NCI-H526 (cell line): ENCODE measurements around the gene PNMA6E.

Experiments used
- DNase-seq, 2 experiments: peaks; one replicate each; lab custom pipeline; 2025; lab: John Stamatoyannopoulos, UW

The PNMA6E gene

GRCh38 chrX:153384390-153384789 is 16.8 kb downstream of the PNMA6E start:
- no peak for DNase-seq

- no peak for DNase-seq
Measured at GRCh38 chrX:153382563-153383482, 18.3 kb downstream of the PNMA6E start.

GRCh38 chrX:153381684-153382532 is 19.2 kb downstream of the PNMA6E start:
- peak; percentile 88 to 90 for DNase-seq

GRCh38 chrX:153380691-153381090 is 20.5 kb downstream of the PNMA6E start:
- DNase-seq: no peak

GRCh38 chrX:153379971-153380581 is 21.1 kb downstream of the PNMA6E start:
- DNase-seq: no peak

- DNase-seq: no peak
Measured at GRCh38 chrX:153379508-153379907, 21.6 kb downstream of the PNMA6E start.

GRCh38 chrX:153378607-153379006 is 22.5 kb downstream of the PNMA6E start:
- no peak for DNase-seq

GRCh38 chrX:153377727-153378126 is 23.4 kb downstream of the PNMA6E start:
- DNase-seq: no peak

- DNase-seq: no peak
Measured at GRCh38 chrX:153375571-153375970, 25.6 kb downstream of the PNMA6E start.

- no peak for DNase-seq
Measured at GRCh38 chrX:153374426-153374825, 26.7 kb downstream of the PNMA6E start.

GRCh38 chrX:153372949-153373348 is 28.2 kb downstream of the PNMA6E start:
- DNase-seq: no peak

- DNase-seq: no peak
Measured at GRCh38 chrX:153371256-153371655, 29.9 kb downstream of the PNMA6E start.

- DNase-seq: no peak
Measured at GRCh38 chrX:153370293-153371055, 30.7 kb downstream of the PNMA6E start.

- no peak for DNase-seq
Measured at GRCh38 chrX:153366878-153367538, 34.1 kb downstream of the PNMA6E start.

- DNase-seq: no peak
Measured at GRCh38 chrX:153366119-153366518, 35.0 kb downstream of the PNMA6E start.

GRCh38 chrX:153365670-153366069 is 35.5 kb downstream of the PNMA6E start:
- no peak for DNase-seq

GRCh38 chrX:153361781-153362397 is 39.3 kb downstream of the PNMA6E start:
- DNase-seq: peak; percentile 67 to 74

GRCh38 chrX:153357877-153358276 is 43.3 kb downstream of the PNMA6E start:
- no peak for DNase-seq

GRCh38 chrX:153353416-153353815 is 47.7 kb downstream of the PNMA6E start:
- DNase-seq: peak; percentile 46 to 70

- no peak for DNase-seq
Measured at GRCh38 chrX:153352858-153353257, 48.3 kb downstream of the PNMA6E start.

- DNase-seq: no peak
Measured at GRCh38 chrX:153351981-153352380, 49.2 kb downstream of the PNMA6E start.
